ENCODE results near the gene CLCN5.

Gene CLCN5

DNA sequence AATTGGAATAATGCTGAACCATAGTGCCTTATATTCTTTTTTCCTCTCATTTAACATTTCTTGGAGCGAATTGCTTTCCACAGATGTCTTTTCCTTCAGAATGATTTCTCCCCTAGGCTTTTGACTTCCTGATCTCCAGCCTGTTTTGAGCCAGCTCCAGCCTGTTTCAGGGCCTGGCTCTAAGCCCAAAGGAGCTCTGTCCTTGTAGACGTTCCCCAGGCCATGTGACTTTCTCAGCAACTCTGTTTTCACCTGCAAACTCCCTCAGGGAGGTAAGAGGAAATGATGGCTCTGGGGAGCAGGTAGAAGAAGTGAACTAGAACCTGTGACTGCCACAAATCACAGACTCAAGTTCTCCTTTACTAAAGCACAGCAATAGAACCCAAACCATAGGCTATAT lies 189.3 kb downstream of the CLCN5 start:
- no peak overlapping the region for H3K27ac ChIP-seq
- TF ChIP-seq, protein P1, sequence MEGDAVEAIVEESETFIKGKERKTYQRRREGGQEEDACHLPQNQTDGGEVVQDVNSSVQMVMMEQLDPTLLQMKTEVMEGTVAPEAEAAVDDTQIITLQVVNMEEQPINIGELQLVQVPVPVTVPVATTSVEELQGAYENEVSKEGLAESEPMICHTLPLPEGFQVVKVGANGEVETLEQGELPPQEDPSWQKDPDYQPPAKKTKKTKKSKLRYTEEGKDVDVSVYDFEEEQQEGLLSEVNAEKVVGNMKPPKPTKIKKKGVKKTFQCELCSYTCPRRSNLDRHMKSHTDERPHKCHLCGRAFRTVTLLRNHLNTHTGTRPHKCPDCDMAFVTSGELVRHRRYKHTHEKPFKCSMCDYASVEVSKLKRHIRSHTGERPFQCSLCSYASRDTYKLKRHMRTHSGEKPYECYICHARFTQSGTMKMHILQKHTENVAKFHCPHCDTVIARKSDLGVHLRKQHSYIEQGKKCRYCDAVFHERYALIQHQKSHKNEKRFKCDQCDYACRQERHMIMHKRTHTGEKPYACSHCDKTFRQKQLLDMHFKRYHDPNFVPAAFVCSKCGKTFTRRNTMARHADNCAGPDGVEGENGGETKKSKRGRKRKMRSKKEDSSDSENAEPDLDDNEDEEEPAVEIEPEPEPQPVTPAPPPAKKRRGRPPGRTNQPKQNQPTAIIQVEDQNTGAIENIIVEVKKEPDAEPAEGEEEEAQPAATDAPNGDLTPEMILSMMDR (conservative IDR thresholded peaks at IDR 0.05) = no peak
- no peak for TF ChIP-seq ZFX (IDR thresholded peaks at IDR 0.05)

DNA sequence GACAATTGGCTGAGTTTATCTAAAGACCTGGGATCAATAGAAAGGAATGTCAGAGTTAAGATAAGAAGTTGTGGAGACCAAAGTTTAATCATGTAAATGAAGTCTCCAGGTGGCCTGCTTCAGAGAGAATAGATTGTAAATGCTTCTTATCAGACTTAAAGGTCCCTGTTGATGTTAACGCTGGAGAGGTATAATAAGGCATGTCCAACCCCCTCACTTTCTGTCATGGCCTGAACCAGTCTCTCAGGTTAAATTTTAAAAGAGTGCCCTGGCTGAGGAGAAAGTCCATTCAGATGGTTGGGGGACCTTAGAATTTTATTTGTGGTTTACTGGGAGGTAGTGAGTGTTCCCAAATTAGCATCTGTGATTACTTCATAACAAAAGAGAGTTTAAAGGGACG lies 191.7 kb downstream of the CLCN5 start:
- TF ChIP-seq ZFX (IDR thresholded peaks at IDR 0.05) = no peak
- TF ChIP-seq, protein P1 (conservative IDR thresholded peaks at IDR 0.05) = no peak
- no peak overlapping the region for H3K27ac ChIP-seq

DNA sequence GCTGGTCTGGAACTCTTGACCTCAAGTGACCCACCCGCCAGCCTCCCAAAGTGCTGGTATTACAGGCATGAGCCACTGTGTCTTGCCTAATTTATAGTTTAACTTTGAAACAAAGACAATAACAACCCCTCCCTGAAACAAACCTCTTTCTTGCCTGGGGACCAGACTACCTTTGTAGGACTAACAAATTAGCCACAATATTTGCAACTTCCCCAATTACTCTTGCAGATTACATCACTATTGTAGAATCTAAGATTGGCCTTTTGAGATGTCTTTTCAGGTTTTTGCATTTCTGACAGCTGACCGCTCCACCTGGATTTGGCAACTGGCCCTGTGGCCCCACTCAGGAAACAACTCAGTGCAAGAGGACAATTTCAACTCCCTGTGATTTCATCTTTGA lies 193.6 kb downstream of the CLCN5 start:
- no peak for TF ChIP-seq ZFX (IDR thresholded peaks at IDR 0.05)

DNA sequence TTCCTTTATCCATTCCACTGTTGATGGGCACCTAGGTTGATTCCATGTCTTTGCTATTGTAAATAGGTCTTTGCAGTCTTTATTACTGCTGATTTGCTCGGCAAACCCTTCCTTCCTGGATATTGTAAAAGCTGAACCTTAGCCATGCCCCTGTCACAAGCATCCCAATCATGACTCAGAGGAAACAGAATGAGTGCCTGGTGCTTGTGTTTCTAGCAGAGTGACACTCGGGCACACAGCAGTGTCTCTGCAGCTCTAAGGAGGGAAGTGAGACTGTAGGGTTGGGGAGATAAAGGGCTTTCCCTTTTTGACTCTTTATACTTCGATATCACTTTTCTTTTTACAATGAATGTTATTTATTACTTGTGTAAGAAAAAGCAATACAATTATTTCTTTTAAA lies 195.1 kb downstream of the CLCN5 start:
- no peak overlapping the region for H3K27ac ChIP-seq
- TF ChIP-seq ZFX (IDR thresholded peaks at IDR 0.05) = no peak
- TF ChIP-seq, protein P1 (conservative IDR thresholded peaks at IDR 0.05) = no peak

More for the DNA sequence above, 193.6 kb downstream of the CLCN5 start:
- H3K27ac ChIP-seq = no peak overlapping the region

DNA sequence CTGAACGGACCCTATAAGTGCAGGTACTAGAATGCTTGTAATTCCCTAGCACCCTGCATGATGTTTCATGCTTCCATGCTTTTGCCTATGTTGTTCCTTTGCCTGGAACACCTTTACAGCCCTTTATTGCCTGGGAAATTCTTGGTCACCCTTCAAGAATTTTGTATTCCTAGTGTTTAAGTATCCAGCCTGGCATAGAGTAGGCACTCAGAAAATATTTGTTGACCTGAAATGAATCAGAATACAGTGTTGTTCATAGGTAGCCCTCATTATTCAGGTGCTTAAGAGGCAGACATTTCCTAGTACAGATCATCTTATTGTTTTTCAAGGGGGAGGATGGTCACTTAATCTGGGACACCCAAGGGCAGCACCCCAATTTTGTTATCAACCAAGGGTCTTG lies 203.1 kb downstream of the CLCN5 start:
- no peak for TF ChIP-seq ZFX (IDR thresholded peaks at IDR 0.05)
- TF ChIP-seq, protein P1 (conservative IDR thresholded peaks at IDR 0.05) = no peak

DNA sequence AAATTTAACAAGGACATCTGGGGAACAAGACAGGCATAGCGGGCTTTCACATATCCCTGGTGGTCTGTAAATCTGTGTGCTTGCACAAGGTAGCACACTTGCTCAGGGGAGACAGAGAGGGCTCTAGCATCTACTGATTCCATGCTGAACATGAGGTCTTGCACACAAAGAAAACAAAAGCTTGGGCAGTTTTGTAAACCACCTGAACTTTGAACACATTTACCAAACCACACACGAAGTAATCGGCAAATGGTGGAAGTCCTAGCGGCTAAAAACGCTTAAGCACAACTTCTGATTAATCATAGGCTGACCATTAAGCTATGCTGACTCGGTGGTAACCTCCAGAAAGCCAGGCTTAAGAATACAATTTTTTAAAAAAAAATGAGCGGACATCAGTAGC lies 225.6 kb downstream of the CLCN5 start:
- TF ChIP-seq, protein P1 (conservative IDR thresholded peaks at IDR 0.05) = no peak
- no peak for TF ChIP-seq ZFX (IDR thresholded peaks at IDR 0.05)

More for the DNA sequence above, 203.1 kb downstream of the CLCN5 start:
- no peak overlapping the region for H3K27ac ChIP-seq

More for the DNA sequence above, 225.6 kb downstream of the CLCN5 start:
- H3K27ac ChIP-seq = no peak overlapping the region
